Breast epithelium (tissue), 4 donors: ENCODE measurements around the gene SLC12A5. TPM values are rescaled to one million over a fixed set of nuclear protein-coding genes. Genes with fewer than 3 reads are reported as not detected.

Experiments used
- DNase-seq, 2 donors: peaks; one replicate each; pipeline ENCODE4 v3.0.0-alpha.2; 2019; ENCODE audit warnings: low spot score in 2 of 2
- H3K27ac ChIP-seq, 2 donors: fragments of 200-600 bp; sonication (generic) in 1 of 2; one replicate each; pipeline ENCODE4 v1.5.1; 2016 to 2019; ENCODE audit warnings: mild to moderate bottlenecking in 1 of 2
- H3K27me3 ChIP-seq, 2 donors: fragments of 200-600 bp; sonication (generic) in 1 of 2; one replicate each; pipeline versions ENCODE4 v1.5.1 to v1.6.0; 2017 to 2019; ENCODE audit warnings: control low read depth in 1 of 2, mild to moderate bottlenecking in 1 of 2
- H3K36me3 ChIP-seq: fragments of 200-600 bp; one replicate; pipeline ENCODE4 v1.5.1; 2019
- H3K4me1 ChIP-seq, 2 donors: fragments of 200-600 bp; sonication (generic); one replicate each; pipeline ENCODE4 v1.5.1; 2016 to 2019; ENCODE audit warnings: control low read depth in 1 of 2
- H3K4me3 ChIP-seq, 3 donors: fragments of 200-600 bp; sonication (generic); 1 replicate in 2 of 3; 2 replicates in 1 of 3; pipeline ENCODE4 v1.5.1; 2016 to 2019; ENCODE audit warnings: mild to moderate bottlenecking in 3 of 3, moderate library complexity in 2 of 3
- H3K9me3 ChIP-seq, 2 donors: fragments of 200-600 bp; sonication (generic) in 1 of 2; one replicate each; pipeline ENCODE4 v1.5.1; 2016 to 2019; ENCODE audit warnings: control low read depth in 1 of 2
- CTCF ChIP-seq, 3 donors: fragments of 450-650 bp; IDR thresholded peaks; one replicate each; pipeline ENCODE4 v1.5.1; 2016 to 2017; ENCODE audit warnings: antibody characterized with exemption in 3 of 3, mild to moderate bottlenecking in 3 of 3, moderate library complexity in 3 of 3
- POLR2A ChIP-seq: fragments of 450-650 bp; IDR thresholded peaks from one replicate; pipeline ENCODE4 v1.6.1; 2016; ENCODE audit warnings: antibody characterized with exemption, mild to moderate bottlenecking, moderate library complexity
- POLR2AphosphoS5 ChIP-seq, 3 donors: sonication (generic); formaldehyde crosslinking; IDR thresholded peaks; one replicate each; pipeline ENCODE4 v1.6.1; 2017; ENCODE audit warnings: antibody characterized with exemption in 3 of 3
- intact Hi-C: fragments of 100-400 bp; cut with DNase I; formaldehyde crosslinking; loops from one replicate; pipeline ENCODE4 v1.15.1; 2023; ENCODE audit warnings: low total_unique reads
- total RNA-seq, 3 donors: library from RNA; depleted of rRNA; stranded (reverse); fragments of >200 nt; gene quantifications; one replicate each; pipeline ENCODE4 v1.1.0, GENCODE V29; 2016

Gene SLC12A5
- total RNA-seq, 3 donors from 2014 or later, result 0.33 TPM; not detected in 2

GRCh38 chr20:46062621-46063020, 33.6 kb downstream of the SLC12A5 start:
- Histone ChIP-seq H3K4me3 (no peak overlapping the region), H3K27ac (no peak overlapping the region), H3K9me3 (no peaks in the 10 kb centered on the region), H3K27me3 (no peaks in the 10 kb centered on the region), H3K4me1 (peaks cover 0 to 8% of the 10 kb centered on the region in 2 donors), H3K36me3 (peaks cover 42% of the 10 kb centered on the region)
- no peak for DNase-seq
- TF ChIP-seq POLR2AphosphoS5 (IDR thresholded peaks at IDR 0.05), result no peak
- no peak for TF ChIP-seq POLR2A
- no peak for TF ChIP-seq CTCF (IDR thresholded peaks at IDR 0.05)
- intact Hi-C loops, result no loop called here

GRCh38 chr20:46063151-46063550, 34.1 kb downstream of the SLC12A5 start:
- Histone ChIP-seq H3K4me1 (peaks cover 0 to 7% of the 10 kb centered on the region in 2 donors), H3K27ac (no peak overlapping the region), H3K9me3 (no peaks in the 10 kb centered on the region), H3K36me3 (peaks cover 42% of the 10 kb centered on the region), H3K4me3 (no peak overlapping the region), H3K27me3 (no peaks in the 10 kb centered on the region)
- no peak for TF ChIP-seq POLR2AphosphoS5 (IDR thresholded peaks at IDR 0.05)
- intact Hi-C loops, result no loop called here
- no peak for DNase-seq

GRCh38 chr20:46063652-46064054, 34.6 kb downstream of the SLC12A5 start:
- TF ChIP-seq POLR2A (no peak), POLR2AphosphoS5 (IDR thresholded peaks at IDR 0.05) (no peak), CTCF (IDR thresholded peaks at IDR 0.05) (no peak)
- Histone ChIP-seq H3K9me3 (no peaks in the 10 kb centered on the region), H3K4me1 (peaks cover 0 to 2% of the 10 kb centered on the region in 2 donors), H3K27ac (no peak overlapping the region), H3K4me3 (no peak overlapping the region), H3K27me3 (no peaks in the 10 kb centered on the region), H3K36me3 (peaks cover 42% of the 10 kb centered on the region)
- no peak for DNase-seq
- intact Hi-C loops, result no loop called here

- Histone ChIP-seq H3K36me3 (peaks cover 42% of the 10 kb centered on the region), H3K4me1 (no peaks in the 10 kb centered on the region), H3K27ac (no peak overlapping the region), H3K4me3 (no peak overlapping the region), H3K9me3 (no peaks in the 10 kb centered on the region), H3K27me3 (no peaks in the 10 kb centered on the region)
- TF ChIP-seq CTCF (IDR thresholded peaks at IDR 0.05), result no peak
- no peak for TF ChIP-seq POLR2AphosphoS5 (IDR thresholded peaks at IDR 0.05)
- no peak for TF ChIP-seq POLR2A
- intact Hi-C loops, result no loop called here
- DNase-seq, result no peak
Observed at GRCh38 chr20:46065006-46065405, 36.0 kb downstream of the SLC12A5 start.

- no peak overlapping the region for H3K4me3 ChIP-seq
- H3K9me3 ChIP-seq, result no peaks in the 10 kb centered on the region
- intact Hi-C loops, result no loop called here
- H3K4me1 ChIP-seq, result no peaks in the 10 kb centered on the region
- H3K27me3 ChIP-seq, result no peaks in the 10 kb centered on the region
- H3K27ac ChIP-seq, result no peak overlapping the region
- no peak for DNase-seq
- H3K36me3 ChIP-seq, result peaks cover 42% of the 10 kb centered on the region
- no peak for TF ChIP-seq POLR2A
- no peak for TF ChIP-seq CTCF (IDR thresholded peaks at IDR 0.05)
- TF ChIP-seq POLR2AphosphoS5 (IDR thresholded peaks at IDR 0.05), result no peak
Observed at GRCh38 chr20:46065691-46066090, 36.7 kb downstream of the SLC12A5 start.
